Ovary (tissue), 9 donors: Measurements from ENCODE around the gene EPB41L2. TPM values are rescaled to one million over a fixed set of nuclear protein-coding genes. Genes with fewer than 3 reads are reported as not detected.

Experiments used
- DNase-seq, 5 donors: peaks; one replicate each; pipeline ENCODE4 v3.0.0-alpha.2; 2019 to 2020
- H3K27ac ChIP-seq, 2 donors: fragments of 200-600 bp; one replicate each; pipeline versions ENCODE4 v1.5.1 to v1.8.0; 2019 to 2022
- H3K27me3 ChIP-seq: fragments of 200-600 bp; one replicate; pipeline ENCODE4 v1.8.0; 2022
- H3K36me3 ChIP-seq: fragments of 200-600 bp; sonication (generic); one replicate; pipeline ENCODE4 v1.5.1; 2019
- H3K4me1 ChIP-seq: one replicate; pipeline ENCODE4 v1.8.1; 2013; ENCODE audit warnings: mild to moderate bottlenecking, moderate library complexity; ENCODE audit not compliant: insufficient read depth
- H3K4me3 ChIP-seq: fragments of 200-600 bp; sonication (generic); one replicate; pipeline ENCODE4 v1.5.1; 2017
- H3K9me3 ChIP-seq, 2 donors: fragments of 200-600 bp in 1 of 2; sonication (generic) in 1 of 2; one replicate each; pipeline versions ENCODE4 v1.5.1 to v1.8.1; 2013 to 2019; ENCODE audit warnings: mild to moderate bottlenecking in 1 of 2, moderate library complexity in 1 of 2
- CTCF ChIP-seq, 3 donors: fragments of 450-650 bp in 2 of 3; fragments of 200-600 bp in 1 of 3; IDR thresholded peaks; one replicate each; pipeline versions ENCODE4 v1.5.1 to v1.8.0; 2016 to 2022; ENCODE audit warnings: antibody characterized with exemption in 3 of 3, mild to moderate bottlenecking in 1 of 3
- EP300 ChIP-seq: sonication (generic); formaldehyde crosslinking; IDR thresholded peaks from one replicate; pipeline ENCODE4 v1.6.1; 2017; ENCODE audit warnings: antibody characterized with exemption
- POLR2A ChIP-seq: fragments of 450-650 bp; IDR thresholded peaks from one replicate; pipeline ENCODE4 v1.6.1; 2017; ENCODE audit warnings: antibody characterized with exemption, mild to moderate bottlenecking, moderate library complexity
- whole genome bisulfite sequencing, 3 donors: extraction: QIAGEN DNeasy Blood & Tissue Kit in 1 of 3; methylation state at CpG; one replicate each; pipeline versions ENCODE4 v1.1.5 to v1.1.7; 2013 to 2017; 5-methylcytosine and 5-hydroxymethylcytosine counted together
- intact Hi-C, 4 donors: fragments of 100-400 bp; cut with DNase I; formaldehyde crosslinking; loops; one replicate each; pipeline versions ENCODE4 v1.11.0 to v1.15.1; 2022 to 2023
- polyA plus RNA-seq, 2 donors: library from polyadenylated mRNA; stranded (reverse); fragments of 200-250 nt in 1 of 2; fragments of 350-450 nt in 1 of 2; fragmentation: Illumina TruSeq in 1 of 2; extraction: RNeasy Lipid Tissue Mini Kit (QIAGEN cat#74804) in 1 of 2; gene quantifications; one replicate each; pipeline ENCODE4 v1.2.3, GENCODE V29; 2013 to 2014
- total RNA-seq, 7 donors: library from RNA; depleted of rRNA in 2 of 7; stranded (reverse); fragments of >200 nt in 2 of 7; fragmentation: NEBNext Ultra II Directional in 3 of 7; extraction: Animal tissue kit (Norgen Biotek cat#: 25700) in 3 of 7; gene quantifications; one replicate each; pipeline versions ENCODE4 v1.1.0 to v1.2.4, GENCODE V29; 2016 to 2023
- donor health status: DM: no; HTN: no; CAD: no; lungs with moderate emphysema.
- donor health status: DM: no; HTN: no; CAD: no.
- donor health status: Bipolar disorder and iron deficiency.
- donor health status: DM: yes; HTN: yes; CAD: no.
- donor health status: DM: no; HTN: no; CAD: no.
- donor health status: DM: yes; HTN: yes; CAD: no.

EPB41L2 gene
- total and polyA plus RNA-seq, 9 donors, result 49.8 to 294 (median 204) TPM

- H3K36me3 ChIP-seq, result no peaks in the 10 kb centered on the region
- H3K9me3 ChIP-seq, result no peaks in the 10 kb centered on the region
- H3K27me3 ChIP-seq, result no peaks in the 10 kb centered on the region
- 25 to 47% (median 42%) methylated on average over 2 of the region's 2 CpGs for WGBS, 3 donors
- H3K4me1 ChIP-seq, result peaks cover 12% of the 10 kb centered on the region
- TF ChIP-seq POLR2A, result no peak
- no peak for TF ChIP-seq EP300
- TF ChIP-seq CTCF (IDR thresholded peaks at IDR 0.05), result no peak
- intact Hi-C loops, result no loop called here
- H3K4me3 ChIP-seq, result no peak overlapping the region
- H3K27ac ChIP-seq, result no peak overlapping the region
- DNase-seq, result no peak
These were observed 58.1 kb downstream of the EPB41L2 start for GRCh38 chr6:131004936-131005335.

- 71 to 88% (median 73%) methylated on average over 1 of the region's 1 CpG for WGBS, 3 donors
- H3K36me3 ChIP-seq, result no peaks in the 10 kb centered on the region
- no peaks in the 10 kb centered on the region for H3K9me3 ChIP-seq
- H3K27ac ChIP-seq, result no peak overlapping the region
- H3K4me1 ChIP-seq, result peaks cover 12% of the 10 kb centered on the region
- H3K27me3 ChIP-seq, result no peaks in the 10 kb centered on the region
- no peak for DNase-seq
- no peak overlapping the region for H3K4me3 ChIP-seq
- intact Hi-C loops, result no loop called here
- TF ChIP-seq EP300 (no peak), CTCF (IDR thresholded peaks at IDR 0.05) (no peak), POLR2A (no peak)
These were observed 58.7 kb downstream of the EPB41L2 start for GRCh38 chr6:131004387-131004755.

GRCh38 chr6:131003488-131004386 lies 59.3 kb downstream of the EPB41L2 start:
- no peak for TF ChIP-seq CTCF (IDR thresholded peaks at IDR 0.05)
- no peak for TF ChIP-seq POLR2A
- no peak for TF ChIP-seq EP300
- no peak overlapping the region for H3K27ac ChIP-seq
- no peaks in the 10 kb centered on the region for H3K36me3 ChIP-seq
- no peak overlapping the region for H3K4me3 ChIP-seq
- no peak for DNase-seq
- H3K27me3 ChIP-seq, result no peaks in the 10 kb centered on the region
- intact Hi-C loops, result no loop called here
- WGBS, 3 donors, result 60 to 61% (median 61%) methylated on average over 5 of the region's 5 CpGs
- no peaks in the 10 kb centered on the region for H3K9me3 ChIP-seq
- peaks cover 15% of the 10 kb centered on the region for H3K4me1 ChIP-seq

GRCh38 chr6:131002661-131002980 lies 60.4 kb downstream of the EPB41L2 start:
- no peaks in the 10 kb centered on the region for H3K27me3 ChIP-seq
- 16 to 19% (median 16%) methylated on average over 3 of the region's 3 CpGs for WGBS, 3 donors
- intact Hi-C loops, result no loop called here

More at GRCh38 chr6:131002661-131002980, 60.4 kb downstream of the EPB41L2 start:
- Histone ChIP-seq H3K27ac (peak overlapping the region in 1 of 2 donors; percentile 12), H3K4me3 (no peak overlapping the region), H3K36me3 (no peaks in the 10 kb centered on the region), H3K4me1 (peaks cover 15% of the 10 kb centered on the region), H3K9me3 (no peaks in the 10 kb centered on the region)
- no peak for DNase-seq
- TF ChIP-seq CTCF (IDR thresholded peaks at IDR 0.05) (no peak), POLR2A (no peak), EP300 (no peak)
